ENCODE measurements around the gene CERK. TPM values are rescaled to one million over a fixed set of nuclear protein-coding genes. Genes with fewer than 3 reads are reported as not detected.

Gene CERK
- total RNA-seq, 1 donor from 2014 or later: 67.5 TPM

DNA sequence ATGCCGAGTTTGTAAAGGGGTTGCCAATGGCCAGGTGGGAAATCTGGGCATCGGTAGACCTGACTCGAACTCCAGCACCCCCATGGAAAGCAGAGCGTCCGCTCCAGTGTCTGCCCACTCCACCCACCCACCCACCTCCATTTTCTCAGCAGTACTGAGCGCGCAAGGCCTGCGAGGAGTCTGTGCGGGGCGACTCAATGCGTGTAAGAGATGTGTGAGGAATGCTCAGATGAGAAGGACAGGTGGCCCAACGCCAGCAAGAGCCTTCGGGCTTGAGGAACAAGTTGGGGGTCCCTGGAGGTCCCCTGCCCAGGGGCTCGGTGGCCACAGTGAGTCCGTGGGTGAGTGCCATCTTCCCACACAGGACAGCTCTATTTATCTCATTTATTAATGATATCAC lies 50.6 kb downstream of the CERK start:
- no peak for DNase-seq (ENCODE audit: extremely low spot score, unreplicated experiment)
- H3K9me3 Mint-ChIP-seq: no peaks in the 10 kb centered on the region
- no peak overlapping the region for H3K27ac Mint-ChIP-seq
- peaks cover 15% of the 10 kb centered on the region for H3K36me3 Mint-ChIP-seq
- peaks cover 4% of the 10 kb centered on the region for H3K4me1 Mint-ChIP-seq (ENCODE audit: unreplicated experiment)
- no peaks in the 10 kb centered on the region for H3K27me3 Mint-ChIP-seq
- H3K4me3 Mint-ChIP-seq: no peak overlapping the region
- TF ChIP-seq CTCF (conservative IDR thresholded peaks at IDR 0.05): no peak

DNA sequence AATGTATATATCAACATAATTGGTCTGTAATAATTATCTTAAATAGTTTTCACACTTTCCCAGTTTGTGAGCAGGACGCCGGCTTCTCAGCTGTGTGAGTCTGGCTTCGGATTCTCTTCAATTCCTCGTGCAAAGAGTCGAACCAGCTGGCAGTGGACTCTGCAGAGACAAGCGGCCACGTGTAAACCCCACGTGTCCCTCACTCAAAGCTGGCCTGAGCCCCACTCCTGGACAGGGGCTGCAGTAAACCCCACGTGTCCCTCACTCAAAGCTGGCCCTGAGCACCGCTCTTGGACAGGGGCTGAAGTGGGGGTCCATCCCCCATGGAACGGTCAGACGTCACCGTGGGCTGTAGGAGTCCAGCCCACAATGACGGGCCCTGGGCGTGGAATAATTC lies 51.0 kb downstream of the CERK start:
- Mint-ChIP-seq H3K36me3 (peaks cover 15% of the 10 kb centered on the region), H3K4me3 (no peak overlapping the region), H3K9me3 (no peaks in the 10 kb centered on the region), H3K27me3 (no peaks in the 10 kb centered on the region), H3K27ac (no peak overlapping the region), H3K4me1 (ENCODE audit: unreplicated experiment) (peaks cover 4% of the 10 kb centered on the region)
- no peak for TF ChIP-seq CTCF (conservative IDR thresholded peaks at IDR 0.05)
- DNase-seq (ENCODE audit: extremely low spot score, unreplicated experiment): no peak

GRCh38 chr22:46686221-46687047 lies 51.6 kb downstream of the CERK start:
- no peak for TF ChIP-seq CTCF (conservative IDR thresholded peaks at IDR 0.05)
- Mint-ChIP-seq H3K36me3 (peaks cover 15% of the 10 kb centered on the region), H3K4me1 (ENCODE audit: unreplicated experiment) (peaks cover 4% of the 10 kb centered on the region), H3K4me3 (no peak overlapping the region), H3K9me3 (no peaks in the 10 kb centered on the region), H3K27me3 (no peaks in the 10 kb centered on the region), H3K27ac (peak overlapping the region; percentile 40)
- no peak for DNase-seq (ENCODE audit: extremely low spot score, unreplicated experiment)

DNA sequence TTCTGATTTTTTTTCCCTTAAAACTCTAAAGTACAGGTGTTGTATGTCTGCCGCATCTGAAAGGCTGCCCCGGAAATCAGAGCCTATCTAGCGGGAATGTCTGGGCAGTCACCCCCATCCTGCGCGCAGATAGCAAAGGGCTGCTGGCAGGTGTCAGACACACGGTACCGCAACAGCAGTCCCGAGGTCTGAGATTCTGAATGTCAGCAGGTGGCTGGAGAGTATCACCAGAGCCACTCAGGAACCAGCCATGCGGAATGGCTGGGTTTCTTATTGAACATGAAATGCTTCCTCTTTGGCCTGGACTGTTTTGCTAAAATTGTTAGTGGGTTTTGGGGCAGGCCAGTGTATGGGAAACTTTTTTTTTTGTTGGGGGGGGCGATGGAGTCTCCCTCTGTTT lies 53.3 kb downstream of the CERK start:
- Mint-ChIP-seq H3K27ac (no peak overlapping the region), H3K4me3 (no peak overlapping the region), H3K27me3 (no peaks in the 10 kb centered on the region), H3K4me1 (ENCODE audit: unreplicated experiment) (peaks cover 4% of the 10 kb centered on the region), H3K36me3 (peaks cover 15% of the 10 kb centered on the region), H3K9me3 (no peaks in the 10 kb centered on the region)
- no peak for TF ChIP-seq CTCF (conservative IDR thresholded peaks at IDR 0.05)
- no peak for DNase-seq (ENCODE audit: extremely low spot score, unreplicated experiment)

GRCh38 chr22:46682011-46682731 lies 55.9 kb downstream of the CERK start:
- H3K27me3 Mint-ChIP-seq: no peaks in the 10 kb centered on the region
- DNase-seq (ENCODE audit: extremely low spot score, unreplicated experiment): no peak
- peaks cover 4% of the 10 kb centered on the region for H3K4me1 Mint-ChIP-seq (ENCODE audit: unreplicated experiment)
- H3K36me3 Mint-ChIP-seq: peaks cover 5% of the 10 kb centered on the region
- no peaks in the 10 kb centered on the region for H3K9me3 Mint-ChIP-seq
- no peak overlapping the region for H3K4me3 Mint-ChIP-seq
- H3K27ac Mint-ChIP-seq: no peak overlapping the region
- TF ChIP-seq CTCF (conservative IDR thresholded peaks at IDR 0.05): no peak
